ENCODE data around the gene STAM. TPM values are rescaled to one million over a fixed set of nuclear protein-coding genes. Genes with fewer than 3 reads are reported as not detected.

Gene STAM
- total and polyA plus RNA-seq, 10 donors, result 5.6 to 28.6 (median 20.3) TPM

- no peak for DNase-seq
- intact Hi-C loops (cut with DNase I; ENCODE audit: low total_unique reads), result no loop called here
- peak overlapping the region in 1 of 8 donors; percentile 9 for H3K27ac ChIP-seq
- H3K9me3 ChIP-seq, result peaks cover 0 to 16% (median 13%) of the 10 kb centered on the region in 8 donors
- H3K4me1 ChIP-seq, result peaks cover 0 to 42% (median 6%) of the 10 kb centered on the region in 6 donors
- peaks cover 0 to 35% (median 9%) of the 10 kb centered on the region in 6 donors for H3K36me3 ChIP-seq
- no peaks in the 10 kb centered on the region for H3K27me3 ChIP-seq (replicated peaks in 1 of 7)
- H3K4me3 ChIP-seq, result no peak overlapping the region
- TF ChIP-seq POLR2AphosphoS5 (IDR thresholded peaks at IDR 0.05) (no peak), CTCF (IDR thresholded peaks at IDR 0.05 in 8 of 11, conservative IDR thresholded peaks at IDR 0.05 in 3 of 11) (no peak), POLR2A (IDR thresholded peaks at IDR 0.05) (no peak)
- WGBS, 5 donors, result 78 to 92% (median 89%) methylated on average over 1 of the region's 1 CpG
Observed at GRCh38 chr10:17657103-17657500, 13.2 kb downstream of the STAM start.

- H3K27ac ChIP-seq, result no peak overlapping the region
- H3K4me3 ChIP-seq, result no peak overlapping the region
- H3K27me3 ChIP-seq (replicated peaks in 1 of 7), result no peaks in the 10 kb centered on the region
- H3K36me3 ChIP-seq, result peaks cover 0 to 27% (median 9%) of the 10 kb centered on the region in 6 donors
- peaks cover 0 to 48% (median 6%) of the 10 kb centered on the region in 6 donors for H3K4me1 ChIP-seq
- WGBS, 5 donors, result 71 to 90% (median 75%) methylated on average over 4 of the region's 4 CpGs
- DNase-seq, result no peak
- intact Hi-C loops (cut with DNase I; ENCODE audit: low total_unique reads), result no loop called here
- no peak for TF ChIP-seq POLR2AphosphoS5 (IDR thresholded peaks at IDR 0.05)
- TF ChIP-seq CTCF (IDR thresholded peaks at IDR 0.05 in 8 of 11, conservative IDR thresholded peaks at IDR 0.05 in 3 of 11), result no peak
- H3K9me3 ChIP-seq, result no peaks in the 10 kb centered on the region
Observed at GRCh38 chr10:17659365-17659764, 15.4 kb downstream of the STAM start.

- intact Hi-C loops (cut with DNase I; ENCODE audit: low total_unique reads), result no loop called here
- no peak overlapping the region for H3K4me3 ChIP-seq
- DNase-seq, result no peak
Observed at GRCh38 chr10:17660921-17661320, 17.0 kb downstream of the STAM start.

DNA sequence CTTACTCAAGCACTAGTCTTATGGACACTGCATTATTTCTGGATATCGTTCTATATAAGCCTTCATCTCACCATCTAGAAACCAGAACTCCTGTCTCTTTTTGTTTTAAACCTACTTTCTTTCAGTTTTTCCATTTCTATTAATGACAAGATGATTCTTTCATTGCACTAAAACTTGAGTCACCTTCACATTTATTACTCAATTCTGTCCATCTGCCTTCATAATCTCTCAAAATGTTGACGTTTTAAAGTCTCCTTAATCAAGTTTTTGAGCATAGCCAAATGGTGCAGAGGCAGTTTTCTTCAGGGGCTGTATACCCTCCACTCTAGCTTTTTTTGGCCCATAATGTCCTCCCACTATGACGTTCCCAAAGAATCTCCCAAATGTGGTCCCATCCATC lies 17.6 kb downstream of the STAM start:
- Histone ChIP-seq H3K27ac (no peak overlapping the region), H3K36me3 (peaks cover 0 to 27% (median 9%) of the 10 kb centered on the region in 6 donors), H3K4me3 (no peak overlapping the region), H3K27me3 (replicated peaks in 1 of 7) (no peaks in the 10 kb centered on the region), H3K4me1 (peaks cover 0 to 48% (median 3%) of the 10 kb centered on the region in 6 donors), H3K9me3 (no peaks in the 10 kb centered on the region)
- intact Hi-C loops (cut with DNase I; ENCODE audit: low total_unique reads), result no loop called here
- TF ChIP-seq POLR2A (IDR thresholded peaks at IDR 0.05) (no peak), POLR2AphosphoS5 (IDR thresholded peaks at IDR 0.05) (no peak), CTCF (IDR thresholded peaks at IDR 0.05 in 8 of 11, conservative IDR thresholded peaks at IDR 0.05 in 3 of 11) (no peak)
- no peak for DNase-seq
- WGBS, 5 donors, result 84 to 93% (median 90%) methylated on average over 3 of the region's 3 CpGs

More at GRCh38 chr10:17660921-17661320, 17.0 kb downstream of the STAM start:
- Histone ChIP-seq H3K27ac (no peak overlapping the region), H3K9me3 (no peaks in the 10 kb centered on the region), H3K36me3 (peaks cover 0 to 27% (median 9%) of the 10 kb centered on the region in 6 donors), H3K27me3 (replicated peaks in 1 of 7) (no peaks in the 10 kb centered on the region), H3K4me1 (peaks cover 0 to 47% (median 3%) of the 10 kb centered on the region in 6 donors)
- TF ChIP-seq CTCF (IDR thresholded peaks at IDR 0.05 in 8 of 11, conservative IDR thresholded peaks at IDR 0.05 in 3 of 11) (no peak), POLR2A (IDR thresholded peaks at IDR 0.05) (no peak), POLR2AphosphoS5 (IDR thresholded peaks at IDR 0.05) (no peak)

Data from spleen (tissue), 11 donors.